GM12891 (cell line): ENCODE results near the gene NPAS2.

ENCODE experiments used
- POLR2A ChIP-seq: IDR thresholded peaks from 2 replicates; pipeline ENCODE4 v1.6.1; 2011; ENCODE audit warnings: low read depth, low read length, control low read depth
- POLR2AphosphoS5 ChIP-seq: IDR thresholded peaks from 2 replicates; pipeline ENCODE4 v1.6.1; 2011; ENCODE audit warnings: low read depth, low read length, control low read depth
- TAF1 ChIP-seq: IDR thresholded peaks from 2 replicates; pipeline ENCODE4 v1.6.1; 2011; ENCODE audit warnings: low read depth, low read length, control low read depth

- TF ChIP-seq POLR2A (no peak), POLR2AphosphoS5 (no peak), TAF1 (no peak)
These were observed 104.2 kb downstream of the NPAS2 start for GRCh38 chr2:100924122-100924519.
